Activated CD4-positive, alpha-beta T cell treated with anti-CD3 and anti-CD28 coated beads for 48 hours (primary cell): ENCODE results near the gene ZNF778.

Experiments
- DNase-seq: peaks from one replicate; pipeline ENCODE4 v3.0.0-alpha.2; 2020

ZNF778 gene

DNA sequence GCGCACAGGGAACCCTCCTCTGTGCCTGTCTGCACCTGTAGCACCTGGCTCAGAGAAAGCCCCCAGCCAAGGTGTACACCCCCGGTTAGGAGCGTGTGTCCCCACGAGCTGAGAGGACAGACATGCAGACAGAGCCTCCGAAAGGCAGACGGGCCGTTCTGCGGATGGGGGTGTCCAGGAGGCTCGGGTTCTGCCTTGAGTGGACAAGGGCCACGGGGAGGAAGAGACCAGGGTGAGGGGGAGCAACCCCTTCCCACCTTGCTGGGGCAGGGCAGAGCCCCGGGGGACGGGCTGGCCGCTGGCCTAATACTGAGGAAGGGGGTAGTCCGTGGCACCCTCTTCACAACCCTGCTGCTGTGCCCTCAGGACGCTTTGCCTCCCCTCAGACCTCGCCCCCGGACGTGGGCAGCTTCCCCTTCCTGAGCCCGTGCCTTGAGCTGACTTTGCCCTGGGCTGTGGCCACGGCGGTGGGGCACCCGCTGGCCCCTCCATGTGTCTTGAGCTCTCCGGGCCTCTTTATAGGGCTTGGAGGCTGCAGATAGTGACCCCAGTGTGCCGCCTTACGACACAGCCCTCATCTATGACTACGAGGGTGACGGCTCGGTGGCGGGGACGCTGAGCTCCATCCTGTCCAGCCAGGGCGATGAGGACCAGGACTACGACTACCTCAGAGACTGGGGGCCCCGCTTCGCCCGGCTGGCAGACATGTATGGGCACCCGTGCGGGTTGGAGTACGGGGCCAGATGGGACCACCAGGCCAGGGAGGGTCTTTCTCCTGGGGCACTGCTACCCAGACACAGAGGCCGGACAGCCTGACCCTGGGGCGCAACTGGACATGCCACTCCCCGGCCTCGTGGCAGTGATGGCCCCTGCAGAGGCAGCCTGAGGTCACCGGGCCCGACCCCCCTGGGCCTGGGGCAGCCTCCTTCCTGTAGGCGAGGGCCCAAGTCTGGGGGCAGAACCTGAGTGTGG is 22.9 kb upstream of the ZNF778 start:
- no peak for DNase-seq

DNA sequence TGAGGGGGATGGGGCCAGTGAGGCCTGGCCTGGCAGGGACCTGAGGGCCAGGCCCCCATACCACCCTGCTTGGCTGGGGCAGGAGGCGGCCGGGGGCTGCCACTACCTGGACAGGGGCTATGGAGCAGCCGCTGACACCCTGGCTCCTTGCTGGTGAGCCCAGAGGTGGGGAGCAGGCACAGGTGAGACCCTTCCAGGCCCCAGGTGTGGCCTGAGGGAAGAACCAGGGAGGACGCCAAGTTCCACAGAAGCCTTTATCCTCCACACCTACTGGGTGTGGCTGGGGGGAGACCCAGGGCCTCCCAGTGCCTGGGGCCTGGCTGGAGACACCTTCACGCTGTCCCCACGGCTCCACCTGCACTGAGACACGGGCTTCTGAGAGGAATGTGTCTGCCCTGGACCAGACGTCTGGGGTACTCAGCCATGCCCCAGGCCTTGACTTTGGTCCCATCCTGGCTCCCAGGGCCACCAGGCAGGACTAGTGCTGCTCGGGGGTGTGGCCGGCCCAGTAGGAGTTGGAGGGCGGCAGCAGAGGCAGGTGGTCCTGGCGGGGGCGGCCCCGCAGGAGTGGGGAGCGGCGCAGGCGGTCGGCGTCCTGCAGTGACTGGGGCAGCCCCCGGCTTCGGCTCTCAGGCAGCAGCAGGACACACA is 21.9 kb upstream of the ZNF778 start:
- no peak for DNase-seq

DNA sequence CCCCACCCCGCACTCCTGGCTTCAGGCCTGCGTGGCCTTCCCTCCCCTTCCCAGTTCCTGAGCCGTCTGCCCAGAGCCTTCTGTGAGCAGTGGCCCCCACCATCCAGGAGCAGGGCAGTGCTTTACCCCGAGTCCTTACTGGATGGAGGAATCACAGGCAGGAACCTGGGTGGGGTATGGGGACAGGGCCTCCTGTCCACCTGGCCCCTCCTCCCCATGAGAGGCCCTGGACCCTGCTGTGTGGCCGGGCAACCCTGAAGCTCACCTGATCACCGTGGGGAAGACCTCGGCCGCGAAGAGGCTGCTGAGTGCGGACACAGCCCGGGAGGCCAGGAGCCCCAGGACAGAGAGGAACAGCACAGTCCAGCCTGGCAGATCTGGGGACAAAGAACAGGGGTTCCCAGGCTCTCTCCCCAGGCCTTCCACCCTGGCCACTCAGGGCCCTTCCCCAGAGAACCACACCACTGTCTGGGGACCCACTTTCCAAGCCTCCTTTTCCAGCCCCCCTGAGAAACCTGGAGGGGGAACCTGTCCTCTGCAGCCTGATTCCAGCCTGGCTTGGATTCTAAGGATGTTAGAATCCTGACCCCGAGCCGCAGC is 20.4 kb upstream of the ZNF778 start:
- DNase-seq: no peak

DNA sequence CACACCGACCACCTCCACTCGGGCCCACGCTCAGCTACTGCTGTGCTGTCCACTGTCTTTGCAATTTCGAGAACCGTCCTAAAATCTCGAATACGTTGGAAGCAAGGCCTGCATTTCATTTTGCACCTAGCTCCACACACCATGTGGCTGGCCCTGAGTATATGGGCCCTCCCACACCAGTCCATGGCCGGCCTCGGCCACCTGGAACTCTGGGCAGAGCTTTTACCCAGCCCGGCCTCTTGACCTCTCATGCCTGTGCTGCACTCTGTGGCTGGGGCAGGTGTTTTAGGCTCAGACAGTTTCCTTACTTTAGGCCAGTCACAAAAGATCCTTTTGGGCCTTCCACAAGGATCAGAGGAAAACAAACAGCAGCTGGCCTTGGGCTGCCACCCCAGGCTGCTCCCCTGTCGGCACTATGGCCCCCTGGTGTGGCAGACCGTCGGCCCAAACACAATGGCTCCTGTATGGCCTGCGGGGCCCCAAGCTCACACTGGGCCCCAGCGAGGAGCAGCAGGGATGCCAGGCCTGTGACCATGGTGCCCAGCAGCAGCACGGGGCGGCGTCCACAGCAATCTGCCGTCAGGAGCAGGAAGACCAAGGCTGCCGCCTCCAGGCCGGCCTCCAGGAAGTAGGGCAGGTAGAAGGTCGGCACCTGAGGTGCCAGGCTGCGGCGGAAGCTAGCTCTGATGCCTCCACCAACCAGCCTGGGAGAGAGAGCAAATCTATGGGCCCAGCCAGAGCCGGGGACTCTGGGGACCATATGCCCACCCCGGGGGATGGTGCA is 19.7 kb upstream of the ZNF778 start:
- DNase-seq: no peak

DNA sequence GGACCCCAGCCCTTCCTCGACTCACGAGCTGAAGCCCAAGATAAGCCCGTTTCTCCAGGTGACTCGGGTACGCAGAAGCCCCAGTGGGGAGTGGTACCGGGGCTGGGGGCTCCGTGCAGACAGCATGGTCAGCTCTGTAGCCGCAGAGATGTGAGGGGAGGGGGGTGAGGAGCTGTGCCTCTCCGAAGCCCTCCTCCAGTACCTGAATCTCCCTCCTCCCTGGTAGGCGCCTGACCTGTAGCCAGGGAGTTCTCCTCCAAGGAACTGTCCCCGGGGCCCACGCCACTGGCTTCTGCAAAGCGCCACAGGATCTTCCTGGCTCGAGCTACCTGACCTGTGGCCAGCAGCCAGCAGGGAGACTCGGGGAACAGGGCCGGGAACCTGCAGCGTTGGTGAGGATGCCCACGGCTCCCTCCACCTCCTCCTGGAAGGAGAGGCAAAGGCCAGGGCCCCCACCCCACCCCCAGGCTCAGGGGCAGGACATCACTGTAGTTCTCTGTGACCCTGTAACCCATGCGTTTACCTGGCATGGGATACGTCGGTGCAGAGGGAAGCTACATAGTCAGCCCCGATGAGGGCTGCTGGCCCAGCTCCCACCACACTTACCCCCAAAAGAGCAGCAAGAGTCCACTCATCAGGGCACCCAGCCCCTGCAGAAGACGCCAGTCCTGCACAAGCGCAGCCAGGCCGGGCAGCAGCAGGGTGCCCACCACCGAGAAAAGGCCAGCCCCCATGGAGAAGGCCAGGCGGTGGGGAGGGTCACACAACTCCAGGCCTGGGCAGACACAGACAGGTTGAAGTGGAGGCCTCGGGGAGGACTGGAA is 18.9 kb upstream of the ZNF778 start:
- no peak for DNase-seq

DNA sequence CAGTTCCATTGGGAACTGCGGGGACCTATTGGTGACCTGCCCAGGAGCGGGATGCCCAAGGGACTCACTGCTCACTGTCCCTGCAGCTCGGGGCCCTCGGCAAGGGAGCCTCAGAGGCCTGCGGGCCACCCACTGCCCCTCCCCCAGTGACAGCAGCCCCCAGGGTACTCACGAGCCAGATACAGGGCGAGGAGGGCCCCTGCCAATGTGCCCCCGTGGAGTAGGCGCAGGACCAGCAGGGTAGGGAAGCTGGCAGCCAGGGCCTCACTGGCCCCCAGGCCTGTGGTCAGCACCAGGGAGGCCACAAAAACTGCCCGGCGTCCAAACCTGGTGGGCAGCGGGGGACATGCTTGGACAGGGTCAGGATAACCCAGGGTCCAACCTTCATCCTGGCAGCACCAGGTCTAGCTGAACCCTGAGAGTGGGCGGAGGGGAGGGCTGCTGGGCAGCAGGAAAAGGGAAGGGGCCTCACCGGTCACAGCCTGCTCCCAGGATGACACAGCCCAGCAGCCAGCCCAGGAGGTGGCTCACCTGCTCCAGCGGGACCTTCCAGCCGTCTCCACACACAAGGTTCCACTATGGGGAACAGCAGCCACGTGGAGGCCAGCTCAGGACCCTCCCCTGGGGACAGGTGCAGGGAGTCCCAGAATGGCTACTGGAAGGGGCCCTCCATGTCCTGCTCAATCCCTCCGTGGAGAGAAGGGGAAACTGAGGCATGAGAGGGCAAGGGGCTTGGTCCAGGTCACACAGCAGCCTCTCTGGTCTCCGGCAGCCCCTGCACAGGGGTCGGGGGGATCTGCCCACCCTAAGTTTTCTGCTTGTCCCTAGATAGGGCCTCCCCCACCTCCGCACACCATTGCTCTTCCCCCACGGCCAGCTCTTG is 18.0 kb upstream of the ZNF778 start:
- no peak for DNase-seq

DNA sequence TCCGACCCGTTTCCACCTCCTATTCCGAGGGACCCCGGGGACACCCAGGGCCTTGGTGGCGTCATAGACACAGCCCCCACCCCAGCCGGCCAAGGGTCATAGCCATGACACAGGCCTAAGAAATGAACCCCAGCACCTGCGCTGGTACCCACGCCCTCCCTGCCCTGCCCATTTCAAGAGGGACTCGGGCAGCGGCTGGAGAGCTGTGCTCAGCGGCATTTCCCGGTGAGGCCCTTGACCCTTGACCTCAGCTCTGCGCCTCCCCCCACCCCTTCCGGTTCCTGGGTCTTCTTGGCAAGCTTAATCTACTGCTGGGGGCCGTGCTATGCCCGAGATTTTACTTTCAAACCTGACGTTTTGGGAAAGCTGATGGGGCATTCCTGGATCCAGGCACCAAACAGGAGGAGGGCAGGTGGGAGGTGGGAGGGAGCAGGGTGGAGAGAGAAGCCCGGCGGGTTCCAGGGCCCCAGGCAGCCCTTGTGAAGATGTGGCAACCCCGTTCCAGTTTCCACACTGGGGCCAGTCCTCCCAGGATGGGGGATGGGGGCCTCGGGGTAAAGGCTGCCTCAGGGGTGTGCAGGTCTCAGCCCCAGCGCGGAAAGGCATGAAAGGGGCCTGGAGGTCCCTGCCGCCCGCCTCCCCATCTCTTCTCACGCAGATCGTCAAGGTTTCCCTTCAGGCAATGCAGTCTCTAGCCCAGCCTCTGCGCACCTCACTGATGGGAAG is 17.2 kb upstream of the ZNF778 start, which contains the start of gene SLC22A31:
Gene SLC22A31, minus strand, starts transcription at position 414 of the 726 bp plus-strand sequence. Its CDS starts 36 bp downstream, at position 378.
- no peak for DNase-seq

DNA sequence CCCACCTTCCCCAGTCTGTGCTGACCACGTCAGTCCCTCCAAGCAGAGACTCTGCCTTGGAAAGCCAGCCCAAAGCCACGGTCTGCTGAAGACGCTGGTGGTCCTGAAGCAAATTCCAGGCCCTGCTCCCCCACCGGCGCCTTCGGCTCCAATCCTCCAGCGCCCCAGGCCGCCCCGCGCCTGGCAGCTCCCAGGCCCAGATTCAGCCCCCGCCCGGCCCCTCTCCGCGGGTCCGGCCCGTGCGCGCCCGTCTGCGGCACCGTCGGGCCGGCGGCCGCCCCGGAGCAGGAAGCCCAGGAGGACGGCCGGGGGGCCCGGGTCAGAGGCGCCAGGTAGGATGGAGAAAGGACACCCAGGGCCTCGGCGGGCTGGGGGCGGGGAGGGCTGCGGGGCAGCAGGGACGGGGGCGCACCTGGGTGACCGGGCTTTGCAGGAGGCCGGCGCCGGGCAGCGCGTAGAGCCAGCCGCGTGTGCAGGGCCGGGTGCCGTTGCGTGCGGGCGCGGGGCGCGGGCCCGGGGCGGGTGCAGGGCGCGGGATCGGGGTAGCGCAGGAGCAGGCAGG is 16.6 kb upstream of the ZNF778 start:
- no peak for DNase-seq

DNA sequence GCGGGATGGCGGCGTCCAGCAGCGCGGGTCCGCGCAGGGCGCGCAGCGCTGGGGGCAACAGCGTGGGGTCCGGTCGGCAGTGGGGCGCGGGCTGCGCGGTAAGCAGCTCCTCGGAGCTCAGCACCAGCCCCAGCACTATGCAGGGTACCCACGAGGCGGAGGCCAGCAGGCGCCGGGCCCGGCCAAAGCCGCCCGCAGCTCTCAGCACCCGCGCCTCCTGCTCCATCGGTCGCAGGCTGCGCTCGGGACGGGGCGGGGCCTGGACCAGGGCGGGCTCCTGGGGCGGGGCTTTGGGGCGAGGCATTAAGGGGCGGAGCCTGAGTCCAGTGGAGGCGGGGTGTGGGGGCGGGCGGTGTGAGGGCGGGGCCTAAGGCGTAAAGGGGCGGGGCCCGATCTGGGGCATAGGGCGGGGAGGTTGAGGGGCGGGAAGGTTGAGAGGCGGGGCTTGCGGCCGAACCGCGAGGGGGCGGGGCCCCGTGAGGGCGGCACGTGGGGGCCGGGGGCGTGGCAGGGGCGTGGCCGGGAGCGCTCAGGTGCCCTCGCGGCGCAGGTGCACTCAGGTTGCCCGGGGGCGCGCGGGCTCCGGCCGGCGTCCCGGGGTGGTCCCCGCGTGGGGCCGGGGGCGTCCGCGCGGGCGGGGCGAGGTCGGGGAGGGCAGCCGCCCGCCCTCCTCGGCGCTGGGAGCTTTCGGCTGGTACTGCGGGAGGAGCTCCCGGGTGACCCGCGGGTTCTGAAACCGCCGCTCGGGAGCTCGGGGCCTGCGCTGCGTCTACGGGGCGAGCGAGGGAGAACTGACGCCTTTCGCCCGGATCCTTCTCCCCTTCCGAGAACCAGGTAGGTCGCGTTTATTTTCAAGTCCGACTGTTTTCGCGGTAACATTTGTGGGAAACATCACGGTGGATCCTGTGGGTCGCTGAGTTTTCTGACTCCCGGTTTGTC is 15.8 kb upstream of the ZNF778 start:
- DNase-seq: peak; percentile 91

DNA sequence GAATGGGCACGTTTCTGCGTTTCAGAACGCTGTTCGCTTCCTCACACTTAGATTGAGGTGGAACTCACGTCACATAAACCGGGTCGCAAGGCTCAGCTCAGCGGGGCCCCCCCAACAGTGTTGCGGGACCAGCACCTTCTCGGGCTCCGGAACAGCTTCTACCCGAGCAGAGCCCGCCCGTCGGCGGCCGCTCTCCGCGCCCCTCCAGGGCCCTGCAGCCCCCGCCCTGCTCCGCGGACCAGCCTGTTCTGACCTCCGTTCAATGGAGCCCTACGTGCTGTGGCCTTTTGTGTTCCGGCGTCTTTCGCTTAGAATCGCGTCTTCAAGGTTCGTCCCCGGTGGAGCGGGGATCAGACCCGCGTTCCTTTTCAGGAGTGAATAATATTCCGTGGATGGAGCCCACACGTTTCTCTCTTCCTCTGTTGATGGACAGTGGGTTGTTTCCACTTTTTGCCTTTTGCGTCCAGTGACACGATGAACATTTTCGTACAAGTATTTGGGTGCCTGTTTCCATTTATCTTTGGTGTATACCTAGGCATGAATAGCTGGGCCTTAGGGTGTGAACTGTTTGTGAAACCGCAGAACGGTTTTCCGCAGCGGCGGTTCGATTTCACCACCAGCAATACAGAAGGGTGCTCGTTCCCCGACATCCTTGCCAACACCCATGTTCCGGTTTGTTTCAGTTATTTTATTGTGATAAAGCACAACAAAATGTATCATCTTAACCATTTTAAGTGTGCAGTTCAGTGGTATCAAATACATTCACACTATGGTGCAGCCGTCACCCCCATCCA is 14.9 kb upstream of the ZNF778 start:
- DNase-seq: no peak

DNA sequence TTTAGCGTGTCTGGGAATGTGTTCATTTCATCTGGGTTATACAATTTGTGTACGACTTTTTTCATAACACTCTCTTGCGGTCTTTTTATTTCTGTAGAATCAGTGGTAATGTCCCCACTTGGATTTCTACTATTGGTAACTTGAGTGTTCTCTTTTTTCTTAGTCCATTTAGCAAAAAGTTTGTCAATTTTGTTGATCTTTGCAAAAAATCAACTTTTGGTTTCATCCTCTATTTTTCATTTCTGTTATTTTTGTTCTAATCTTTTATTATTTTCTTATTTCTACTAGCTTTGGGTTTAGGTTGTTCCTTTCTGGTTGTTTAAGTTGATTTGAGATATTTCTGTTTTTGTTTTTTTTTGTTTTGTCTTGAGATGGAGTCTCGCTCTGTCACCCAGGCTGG is 9.5 kb upstream of the ZNF778 start:
- no peak for DNase-seq

DNA sequence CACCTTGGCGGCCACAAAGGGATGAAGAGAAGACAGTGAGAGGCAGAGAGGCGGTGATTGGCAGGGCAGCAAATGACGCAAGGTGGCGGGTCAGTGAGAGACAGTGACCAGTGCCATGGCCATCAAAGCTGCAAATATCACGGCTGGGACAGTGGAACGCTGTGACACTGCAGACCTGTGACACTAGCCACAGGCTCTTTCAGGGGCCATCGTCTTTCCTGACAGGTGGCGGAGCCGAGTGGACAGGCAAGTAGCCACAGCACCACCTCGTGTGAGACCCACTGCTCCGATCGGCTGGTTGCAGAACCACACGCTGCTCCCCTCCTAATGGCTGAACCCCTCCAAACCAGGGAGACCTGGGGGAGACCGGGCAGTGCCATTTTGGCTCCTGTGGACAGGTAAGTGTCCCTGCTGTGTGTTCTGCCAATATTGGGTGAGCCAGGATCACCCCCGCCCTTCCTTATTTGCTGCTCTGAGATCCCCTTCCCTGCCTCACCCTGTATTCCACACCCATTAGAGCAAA is 7.9 kb upstream of the ZNF778 start:
- no peak for DNase-seq

DNA sequence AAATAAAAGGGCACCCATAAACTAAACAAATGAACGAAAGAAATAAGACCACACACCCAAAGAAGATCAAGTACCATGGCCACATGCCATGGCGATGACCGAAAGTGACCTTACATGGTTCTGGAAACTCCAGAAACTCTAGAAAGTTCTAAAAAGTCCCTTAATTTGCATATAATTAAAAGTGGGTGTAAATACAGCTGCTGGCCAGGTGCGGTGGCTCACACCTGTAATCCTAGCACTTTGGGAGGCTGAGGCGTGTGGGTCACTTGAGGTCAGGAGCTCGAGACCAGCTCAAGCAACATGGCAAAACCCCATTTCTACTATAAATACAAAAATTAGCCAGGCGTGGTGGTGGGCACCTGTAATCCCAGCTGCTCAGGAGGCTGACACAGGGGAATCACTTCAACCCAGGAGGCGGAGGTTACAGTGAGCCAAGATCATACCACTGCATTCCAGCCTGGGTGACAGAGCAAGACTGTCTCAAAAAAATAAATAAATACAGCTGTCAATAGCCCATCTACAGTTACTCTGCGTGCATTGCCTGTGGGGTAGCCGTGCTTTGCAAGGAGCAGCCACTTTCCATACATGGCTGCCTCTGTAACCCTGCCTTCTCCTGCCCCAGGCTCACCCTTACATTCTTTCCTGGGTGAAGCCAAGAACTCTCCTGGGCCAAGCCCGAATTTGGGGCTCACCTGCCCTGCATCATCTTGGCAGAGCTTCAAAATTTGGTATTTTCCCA is 7.2 kb upstream of the ZNF778 start:
- DNase-seq: no peak

DNA sequence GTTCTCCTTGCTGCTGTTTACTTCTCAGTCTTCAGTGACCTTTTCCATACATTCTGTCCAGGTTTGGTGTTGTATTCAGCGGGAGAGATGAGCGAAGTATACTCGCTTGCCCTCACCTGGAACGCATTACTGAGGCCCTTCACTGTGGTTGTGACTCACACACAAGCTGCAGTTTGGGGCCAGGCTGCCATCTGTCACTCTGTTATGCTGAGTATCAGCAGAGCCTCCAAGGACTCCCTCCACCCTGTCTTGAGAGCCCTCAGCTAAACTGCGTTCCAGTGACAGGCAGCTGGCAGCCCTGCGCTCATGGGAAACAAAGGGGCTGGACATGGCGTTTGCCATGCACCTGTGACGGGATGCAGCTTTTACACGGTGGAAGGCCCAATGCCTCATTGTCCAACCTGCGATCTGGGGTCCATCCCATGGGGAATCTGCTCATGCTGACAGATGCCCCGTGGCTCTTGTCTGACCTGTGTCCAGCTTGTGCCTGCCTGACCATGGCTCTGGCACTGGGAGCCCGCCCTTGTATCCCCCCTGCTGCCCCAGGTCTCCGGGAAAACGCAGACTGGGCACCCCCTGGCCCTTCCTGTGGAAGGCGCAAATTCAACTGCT is 6.5 kb upstream of the ZNF778 start:
- no peak for DNase-seq

DNA sequence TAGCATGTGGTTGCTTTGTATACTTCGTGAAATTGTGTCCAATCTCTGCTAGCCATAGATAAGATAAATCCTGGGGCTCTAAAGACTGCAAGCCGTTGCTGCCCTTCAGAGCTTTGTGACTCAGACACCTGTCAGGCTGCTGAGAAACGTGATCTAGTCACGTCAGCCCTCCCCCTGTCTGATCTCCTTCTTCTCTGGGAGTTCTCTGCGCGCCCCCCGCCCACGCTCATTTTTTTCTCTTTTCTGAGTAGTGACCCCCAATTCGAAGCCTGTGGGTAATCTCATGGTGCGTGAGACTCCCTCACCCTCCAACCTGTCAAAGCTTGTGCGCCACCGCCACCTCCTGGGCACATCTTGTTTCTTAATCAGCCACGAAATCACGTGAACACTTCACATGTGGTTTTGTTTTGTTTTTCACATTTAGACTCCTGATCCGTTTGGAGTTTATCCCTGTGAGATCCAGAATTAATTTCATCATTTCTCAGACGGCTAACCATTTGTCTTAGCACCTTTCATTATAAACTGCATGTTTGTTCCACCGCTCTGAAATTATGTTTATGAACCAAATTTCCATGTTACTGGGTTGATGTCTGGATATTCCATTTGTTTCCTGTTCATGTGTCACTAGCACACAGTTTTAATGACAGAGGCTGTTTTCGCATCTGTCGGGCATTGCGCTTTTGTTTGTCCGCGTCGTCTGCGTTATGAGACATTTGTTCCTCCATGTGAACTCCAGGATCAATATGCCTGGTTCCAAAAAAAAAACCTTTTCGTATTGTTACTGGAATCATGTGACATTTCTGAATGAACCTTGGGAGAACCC is 977 bp upstream of the ZNF778 start:
- DNase-seq: peak; percentile 82

DNA sequence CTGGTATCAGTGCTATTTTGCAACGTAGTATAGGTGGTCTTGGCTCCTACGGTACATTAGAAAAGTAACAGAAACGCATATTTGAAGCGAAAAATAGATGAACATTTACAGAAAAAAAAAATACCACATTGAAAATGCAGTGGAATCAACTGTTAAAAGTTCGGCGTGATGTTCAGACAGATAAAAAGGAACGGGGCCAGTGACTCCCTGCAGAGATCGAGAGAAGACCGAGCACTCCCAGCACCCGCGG is 440 bp upstream of the ZNF778 start:
- DNase-seq: no peak
